ENCODE results near the gene CCDC116.
"Not testable (repeated sequence)": the region's sequence is repeated elsewhere in the genome, so short reads cannot be mapped to it uniquely, and the experiment has no call there.

CCDC116 gene

GRCh38 chr22:21592422-21592821 is 40.1 kb upstream of the CCDC116 start:
- Histone ChIP-seq H3K9me3 (replicated peaks in 1 of 11) (no peaks in the 10 kb centered on the region), H3K36me3 (peaks cover 61 to 92% (median 78%) of the 10 kb centered on the region in 11 experiments), H3K4me1 (peaks cover 39 to 63% (median 47%) of the 10 kb centered on the region in 10 experiments), H3K4me3 (no peak overlapping the region), H4K20me1 (peaks cover 100% of the 10 kb centered on the region in 11 experiments), H3K9ac (no peak overlapping the region), H3K27me3 (no peaks in the 10 kb centered on the region), H3K4me2 (no peak overlapping the region), H3K27ac (no peak overlapping the region)
- no peak for TF ChIP-seq Cebpa-rat (IDR thresholded peaks at IDR 0.05)

GRCh38 chr22:21593406-21594232 is 38.9 kb upstream of the CCDC116 start:
- H3K4me2 ChIP-seq, result peak overlapping the region in 1 of 11 experiments; percentile 10; a peak in 1 of 22 replicates
- no peak overlapping the region for H3K27ac ChIP-seq
- H3K4me1 ChIP-seq, result peaks cover 28 to 61% (median 42%) of the 10 kb centered on the region in 10 experiments
- TF ChIP-seq Cebpa-rat (IDR thresholded peaks at IDR 0.05), result no peak
- H4K20me1 ChIP-seq, result peaks cover 100% of the 10 kb centered on the region in 11 experiments
- H3K9me3 ChIP-seq (replicated peaks in 1 of 11), result no peaks in the 10 kb centered on the region
- H3K4me3 ChIP-seq, result no peak overlapping the region
- H3K36me3 ChIP-seq, result peaks cover 61 to 98% (median 90%) of the 10 kb centered on the region in 11 experiments
- no peaks in the 10 kb centered on the region for H3K27me3 ChIP-seq
- H3K9ac ChIP-seq, result no peak overlapping the region

DNA sequence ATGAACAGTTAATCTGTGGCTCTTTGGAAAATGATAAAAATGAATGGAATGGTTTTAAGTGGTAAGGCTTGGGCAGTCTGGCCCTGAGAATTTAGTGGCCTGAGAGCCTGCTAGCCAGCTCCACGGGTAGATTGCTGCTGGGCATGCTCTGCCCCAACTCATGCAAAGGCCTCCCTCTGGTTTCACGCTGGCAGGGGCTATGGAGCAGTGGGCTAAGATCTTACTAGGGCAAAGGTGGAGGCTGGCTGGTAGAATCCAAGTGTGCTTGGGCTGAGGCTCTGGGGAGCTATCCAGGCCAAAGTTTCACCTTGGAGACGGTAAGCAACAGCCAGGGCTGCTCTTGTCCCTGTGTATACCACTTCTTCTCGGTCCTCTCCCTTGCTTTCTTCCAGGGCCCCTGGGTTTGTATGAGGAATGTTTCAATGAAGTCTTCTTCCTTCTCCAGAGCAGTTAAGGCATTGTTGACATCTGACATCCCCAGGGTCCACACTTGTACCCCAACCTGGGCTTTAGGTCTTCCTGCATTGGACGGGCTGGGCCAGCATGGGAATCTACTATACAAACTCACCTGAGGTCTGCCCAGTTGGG is 37.6 kb upstream of the CCDC116 start:
- peaks cover 19 to 55% (median 33%) of the 10 kb centered on the region in 10 experiments for H3K4me1 ChIP-seq
- H3K27ac ChIP-seq, result no peak overlapping the region
- H3K9me3 ChIP-seq (replicated peaks in 1 of 11), result no peaks in the 10 kb centered on the region
- H3K36me3 ChIP-seq, result peaks cover 61 to 98% (median 96%) of the 10 kb centered on the region in 11 experiments
- H4K20me1 ChIP-seq, result peaks cover 100% of the 10 kb centered on the region in 11 experiments
- no peak overlapping the region for H3K4me2 ChIP-seq
- no peaks in the 10 kb centered on the region for H3K27me3 ChIP-seq
- TF ChIP-seq Cebpa-rat (IDR thresholded peaks at IDR 0.05), result no peak
- no peak overlapping the region for H3K9ac ChIP-seq
- no peak overlapping the region for H3K4me3 ChIP-seq

- Histone ChIP-seq H3K4me2 (peak overlapping the region in 1 of 11 experiments; percentile 18; a peak in 1 of 22 replicates), H3K4me1 (peaks cover 4 to 39% (median 17%) of the 10 kb centered on the region in 10 experiments), H3K36me3 (peaks cover 62 to 100% (median 95%) of the 10 kb centered on the region in 11 experiments), H4K20me1 (peaks cover 100% of the 10 kb centered on the region in 11 experiments)
- H3K4me3 ChIP-seq; H3K9me3 ChIP-seq (replicated peaks in 1 of 11); H3K9ac ChIP-seq; H3K27me3 ChIP-seq; H3K27ac ChIP-seq: not testable (repeated sequence)
These were observed 36.0 kb upstream of the CCDC116 start for GRCh38 chr22:21596356-21597135.

GRCh38 chr22:21598302-21598701 is 34.3 kb upstream of the CCDC116 start:
- H3K27ac ChIP-seq, result peak overlapping the region in 1 of 11 experiments; percentile 16; a peak in 1 of 22 replicates
- H3K36me3 ChIP-seq, result peaks cover 56 to 100% (median 92%) of the 10 kb centered on the region in 11 experiments
- H4K20me1 ChIP-seq, result peaks cover 100% of the 10 kb centered on the region in 11 experiments
- peaks cover 0 to 43% (median 11%) of the 10 kb centered on the region in 10 experiments; a peak in 12 of 20 replicates for H3K4me1 ChIP-seq
- H3K27me3 ChIP-seq, result no peaks in the 10 kb centered on the region
- peak overlapping the region in 3 of 11 experiments; percentile 11 to 24 (median 12); a peak in 2 of 22 replicates for H3K4me2 ChIP-seq
- H3K4me3 ChIP-seq, result no peak overlapping the region
- no peak for TF ChIP-seq Cebpa-rat (IDR thresholded peaks at IDR 0.05)
- H3K9ac ChIP-seq, result peak overlapping the region in 1 of 11 experiments; percentile 14; a peak in 2 of 22 replicates
- no peaks in the 10 kb centered on the region for H3K9me3 ChIP-seq (replicated peaks in 1 of 11)

- Histone ChIP-seq H3K27me3 (no peaks in the 10 kb centered on the region), H4K20me1 (peaks cover 100% of the 10 kb centered on the region in 11 experiments), H3K36me3 (peaks cover 46 to 96% (median 85%) of the 10 kb centered on the region in 11 experiments), H3K4me3 (no peak overlapping the region), H3K9ac (peak overlapping the region in 1 of 11 experiments; percentile 14; a peak in 1 of 22 replicates), H3K27ac (no peak overlapping the region), H3K4me1 (peaks cover 0 to 53% (median 8%) of the 10 kb centered on the region in 10 experiments; a peak in 12 of 20 replicates), H3K9me3 (replicated peaks in 1 of 11) (no peaks in the 10 kb centered on the region), H3K4me2 (peak overlapping the region in 4 of 11 experiments; percentile 1 to 24 (median 12); a peak in 2 of 22 replicates)
- TF ChIP-seq Cebpa-rat (IDR thresholded peaks at IDR 0.05), result no peak
These were observed 33.3 kb upstream of the CCDC116 start for GRCh38 chr22:21599053-21599893.

- no peak overlapping the region for H3K4me2 ChIP-seq
- H3K4me1 ChIP-seq, result peaks cover 0 to 74% (median 14%) of the 10 kb centered on the region in 10 experiments; a peak in 11 of 20 replicates
- H3K9ac ChIP-seq, result no peak overlapping the region
- H3K27ac ChIP-seq, result no peak overlapping the region
- H3K36me3 ChIP-seq, result peaks cover 15 to 96% (median 78%) of the 10 kb centered on the region in 11 experiments
- H3K27me3 ChIP-seq, result no peaks in the 10 kb centered on the region
- H4K20me1 ChIP-seq, result peaks cover 100% of the 10 kb centered on the region in 11 experiments
- no peak overlapping the region for H3K4me3 ChIP-seq
- TF ChIP-seq Cebpa-rat (IDR thresholded peaks at IDR 0.05), result no peak
- no peaks in the 10 kb centered on the region for H3K9me3 ChIP-seq (replicated peaks in 1 of 11)
These were observed 30.0 kb upstream of the CCDC116 start for GRCh38 chr22:21602579-21602978.

DNA sequence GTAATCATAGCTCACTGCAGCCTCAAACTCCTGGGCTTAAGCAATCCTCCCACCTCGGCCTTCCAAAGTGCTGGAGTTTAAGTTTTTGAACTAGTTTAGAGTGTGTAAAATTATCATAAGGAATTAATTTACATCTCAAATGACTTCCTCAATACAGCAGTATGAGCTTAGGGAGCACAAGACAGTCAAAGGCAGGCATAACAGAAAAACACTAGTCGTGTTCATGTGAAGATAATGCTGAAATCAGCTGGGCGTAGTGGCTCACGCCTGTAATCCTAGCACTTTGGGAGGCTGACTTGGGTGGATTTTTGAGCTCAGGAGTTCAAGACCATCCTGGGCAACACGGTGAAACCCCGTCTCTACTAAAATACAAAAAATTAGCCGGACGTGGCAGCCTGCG is 28.6 kb upstream of the CCDC116 start:
- Histone ChIP-seq H4K20me1 (peaks cover 100% of the 10 kb centered on the region in 11 experiments), H3K4me1 (peaks cover 0 to 61% (median 11%) of the 10 kb centered on the region in 10 experiments; a peak in 11 of 20 replicates), H3K27me3 (no peaks in the 10 kb centered on the region), H3K36me3 (peaks cover 15 to 96% (median 77%) of the 10 kb centered on the region in 11 experiments), H3K27ac (peak overlapping the region in 1 of 11 experiments; percentile 23; a peak in 1 of 22 replicates), H3K9me3 (replicated peaks in 1 of 11) (no peaks in the 10 kb centered on the region), H3K4me2 (peak overlapping the region in 3 of 11 experiments; percentile 27 to 63 (median 50); a peak in 5 of 22 replicates), H3K9ac (0 out of 22 replicates have a peak overlapping the region, but pooled peaks of 2 of the 11 experiments have one; percentile 31 to 43), H3K4me3 (no peak overlapping the region)
- no peak for TF ChIP-seq Cebpa-rat (IDR thresholded peaks at IDR 0.05)
